LoVo (cell line): ENCODE measurements around the gene ATP11A.

ENCODE experiments used
- DNase-seq: peaks from one replicate; pipeline ENCODE4 v3.0.0-alpha.2; 2016; ENCODE audit warnings: low spot score

Gene ATP11A

GRCh38 chr13:112893570-112894422 lies 204.0 kb downstream of the ATP11A start:
- DNase-seq: peak; percentile 61

GRCh38 chr13:112894423-112894672 lies 204.5 kb downstream of the ATP11A start:
- DNase-seq: no peak

- no peak for DNase-seq
Measured at GRCh38 chr13:112894673-112895481, 205.0 kb downstream of the ATP11A start.

GRCh38 chr13:112895521-112896465 lies 206.0 kb downstream of the ATP11A start:
- DNase-seq: no peak

GRCh38 chr13:112896736-112897602 lies 207.1 kb downstream of the ATP11A start:
- no peak for DNase-seq

GRCh38 chr13:112897603-112897955 lies 207.7 kb downstream of the ATP11A start:
- no peak for DNase-seq

- no peak for DNase-seq
Measured at GRCh38 chr13:112897956-112898620, 208.2 kb downstream of the ATP11A start.

- DNase-seq: no peak
Measured at GRCh38 chr13:112898621-112899280, 208.9 kb downstream of the ATP11A start.

- no peak for DNase-seq
Measured at GRCh38 chr13:112899281-112900225, 209.7 kb downstream of the ATP11A start.

- DNase-seq: no peak
Measured at GRCh38 chr13:112900226-112900600, 210.4 kb downstream of the ATP11A start.

GRCh38 chr13:112900691-112901091 lies 210.9 kb downstream of the ATP11A start:
- no peak for DNase-seq

GRCh38 chr13:112902101-112902651 lies 212.3 kb downstream of the ATP11A start:
- no peak for DNase-seq

GRCh38 chr13:112902669-112903068 lies 212.8 kb downstream of the ATP11A start:
- no peak for DNase-seq

GRCh38 chr13:112903071-112903577 lies 213.3 kb downstream of the ATP11A start:
- DNase-seq: no peak

GRCh38 chr13:112903606-112904195 lies 213.9 kb downstream of the ATP11A start:
- no peak for DNase-seq

GRCh38 chr13:112904436-112904960 lies 214.7 kb downstream of the ATP11A start:
- no peak for DNase-seq

GRCh38 chr13:112905086-112905485 lies 215.2 kb downstream of the ATP11A start:
- DNase-seq: no peak

- no peak for DNase-seq
Measured at GRCh38 chr13:112905619-112905989, 215.8 kb downstream of the ATP11A start.
